Fibroblast of lung (primary cell): Measurements from ENCODE around the gene FAM78A. TPM values are rescaled to one million over a fixed set of nuclear protein-coding genes. Genes with fewer than 3 reads are reported as not detected.

Source experiments
- DNase-seq, 2 donors: peaks; one replicate each; pipeline versions ENCODE4 v3.0.0 to v3.0.0-alpha.2; 2010; ENCODE audit warnings: low read depth in 2 of 2
- H2AFZ ChIP-seq: 2 replicates; pipeline ENCODE4 v1.5.1; 2012; ENCODE audit warnings: low read length, control low read depth, inconsistent platforms
- H3K27ac ChIP-seq: 2 replicates; pipeline ENCODE4 v1.5.1; 2011; ENCODE audit warnings: low read length, control low read depth; ENCODE audit not compliant: insufficient read depth
- H3K27me3 ChIP-seq: 2 replicates; pipeline ENCODE4 v1.5.1; 2011; ENCODE audit warnings: mild to moderate bottlenecking, low read length; ENCODE audit not compliant: control insufficient read depth, insufficient read depth
- H3K36me3 ChIP-seq: 2 replicates; pipeline ENCODE4 v1.5.1; 2011; ENCODE audit warnings: low read length; ENCODE audit not compliant: control insufficient read depth, insufficient read depth
- H3K4me1 ChIP-seq: 2 replicates; pipeline ENCODE4 v1.5.1; 2011; ENCODE audit warnings: low read length; ENCODE audit not compliant: control insufficient read depth, insufficient read depth; ENCODE audit errors: extremely low read depth
- H3K4me2 ChIP-seq: 2 replicates; pipeline ENCODE4 v1.5.1; 2011; ENCODE audit warnings: low read length, control low read depth; ENCODE audit not compliant: insufficient read depth; ENCODE audit errors: extremely low read depth
- H3K4me3 ChIP-seq, 4 experiments: fragments of 200-600 bp in 1 of 4; sonication (generic) in 1 of 4; replicated peaks in 1 of 4; 2 replicates each; pipeline ENCODE4 v1.5.1; 2011 to 2016; ENCODE audit warnings: low read length in 4 of 4, low read depth in 3 of 4, mild to moderate bottlenecking in 3 of 4, control low read depth in 2 of 4, inconsistent platforms in 1 of 4, mixed read lengths in 1 of 4; ENCODE audit not compliant: insufficient read depth in 1 of 4; ENCODE audit errors: control extremely low read depth in 1 of 4
- H3K79me2 ChIP-seq: 2 replicates; pipeline ENCODE4 v1.5.1; 2012; ENCODE audit warnings: mild to moderate bottlenecking, low read length, inconsistent platforms; ENCODE audit not compliant: control insufficient read depth, insufficient read depth
- H3K9ac ChIP-seq: 2 replicates; pipeline ENCODE4 v1.5.1; 2011; ENCODE audit warnings: mild to moderate bottlenecking, low read length, control low read depth; ENCODE audit not compliant: insufficient read depth
- H3K9me3 ChIP-seq: 2 replicates; pipeline ENCODE4 v1.5.1; 2012; ENCODE audit warnings: low read depth, low read length; ENCODE audit not compliant: control insufficient read depth, insufficient read depth
- H4K20me1 ChIP-seq: 2 replicates; pipeline ENCODE4 v1.5.1; 2011; ENCODE audit warnings: low read length; ENCODE audit not compliant: control insufficient read depth, insufficient read depth; ENCODE audit errors: extremely low read depth
- CTCF ChIP-seq, 2 donors: IDR thresholded peaks in 1 of 2; conservative IDR thresholded peaks in 1 of 2; 1 replicate in 1 of 2; 2 replicates in 1 of 2; pipeline ENCODE4 v1.5.1; 2011 to 2012; ENCODE audit warnings: low read length in 2 of 2, control low read depth in 1 of 2, inconsistent platforms in 1 of 2, low read depth in 1 of 2, mild to moderate bottlenecking in 1 of 2
- EZH2 ChIP-seq: IDR thresholded peaks from 2 replicates; pipeline ENCODE4 v1.5.1; 2012; ENCODE audit warnings: low read length, control low read depth, mild to moderate bottlenecking; ENCODE audit errors: missing control alignments
- polyA plus RNA-seq, 2 donors: library from polyadenylated mRNA; depleted of rRNA in 1 of 2; stranded (reverse) in 1 of 2; unstranded in 1 of 2; fragments of >200 nt; gene quantifications; 2 replicates each; pipeline ENCODE4 v1.2.1, GENCODE V29; 2011 to 2012; ENCODE audit warnings: missing spikeins in 1 of 2
- total RNA-seq: library from RNA; depleted of rRNA; stranded (reverse); fragments of >200 nt; gene quantifications from 2 replicates; pipeline ENCODE4 v1.2.1, GENCODE V29; 2014

FAM78A gene
- total and polyA plus RNA-seq, 2 donors (not counting 1 experiment from before 2014, with no cell fraction given): 0.26 to 0.33 TPM

GRCh38 chr9:131289301-131290035 is 13.2 kb upstream of the FAM78A start, which contains the start of gene PLPP7:
TSS of gene PLPP7 (plus strand) at chr9:131289723. CDS start at chr9:131289998, 275 bp downstream.
- DNase-seq: peak; percentile 64 to 73
- Histone ChIP-seq H2AFZ (peak within 1 kb of the TSS; percentile 86), H4K20me1 (no peaks in the 10 kb centered on the region), H3K79me2 (no peaks in the 10 kb centered on the region), H3K4me2 (peak within 1 kb of the TSS; percentile 88), H3K9ac (peak within 1 kb of the TSS; percentile 76), H3K9me3 (no peaks in the 10 kb centered on the region), H3K27ac (peak within 1 kb of the TSS; percentile 80), H3K4me1 (peaks cover 2% of the 10 kb centered on the region), H3K4me3 (peak within 1 kb of the TSS; percentile 30 to 59 (median 50)), H3K36me3 (no peaks in the 10 kb centered on the region), H3K27me3 (no peaks in the 10 kb centered on the region)
- no peak for TF ChIP-seq EZH2
- TF ChIP-seq CTCF (conservative IDR thresholded peaks at IDR 0.05 in 1 of 2, IDR thresholded peaks at IDR 0.05 in 1 of 2; ENCODE audit: low read depth in 1 of 2, low read length in 2 of 2): no peak

- Histone ChIP-seq H3K27me3 (peaks cover 2% of the 10 kb centered on the region), H3K4me1 (peaks cover 2% of the 10 kb centered on the region), H3K4me3 (no peak overlapping the region), H3K4me2 (no peak overlapping the region), H3K27ac (no peak overlapping the region), H2AFZ (no peak overlapping the region), H3K36me3 (no peaks in the 10 kb centered on the region), H3K9ac (no peak overlapping the region), H4K20me1 (no peaks in the 10 kb centered on the region), H3K9me3 (no peaks in the 10 kb centered on the region), H3K79me2 (no peaks in the 10 kb centered on the region)
- DNase-seq: no peak
- TF ChIP-seq CTCF (conservative IDR thresholded peaks at IDR 0.05 in 1 of 2, IDR thresholded peaks at IDR 0.05 in 1 of 2; ENCODE audit: low read depth in 1 of 2, low read length in 2 of 2): no peak
- TF ChIP-seq EZH2: no peak
Measured at GRCh38 chr9:131288217-131288616, 11.9 kb upstream of the FAM78A start.

GRCh38 chr9:131287359-131287758 is 11.0 kb upstream of the FAM78A start:
- no peak for TF ChIP-seq CTCF (conservative IDR thresholded peaks at IDR 0.05 in 1 of 2, IDR thresholded peaks at IDR 0.05 in 1 of 2; ENCODE audit: low read depth in 1 of 2, low read length in 2 of 2)
- no peak for TF ChIP-seq EZH2

More at GRCh38 chr9:131287359-131287758, 11.0 kb upstream of the FAM78A start:
- no peak overlapping the region for H2AFZ ChIP-seq
- no peak overlapping the region for H3K4me2 ChIP-seq
- no peaks in the 10 kb centered on the region for H3K36me3 ChIP-seq
- peaks cover 2% of the 10 kb centered on the region for H3K4me1 ChIP-seq
- H3K79me2 ChIP-seq: no peaks in the 10 kb centered on the region
- H3K9ac ChIP-seq: no peak overlapping the region
- H3K27me3 ChIP-seq: peaks cover 7% of the 10 kb centered on the region
- no peak overlapping the region for H3K4me3 ChIP-seq
- no peak for DNase-seq
- H3K27ac ChIP-seq: no peak overlapping the region
- no peaks in the 10 kb centered on the region for H4K20me1 ChIP-seq
- H3K9me3 ChIP-seq: no peaks in the 10 kb centered on the region
